DMS79 (cell line): ENCODE data around the gene CD207.
A peak's percentile ranks its signal among the peaks of the same experiment; 100 is the strongest.
"Not testable (repeated sequence)": the region's sequence is repeated elsewhere in the genome, so short reads cannot be mapped to it uniquely, and the experiment has no call there.

Source experiments
- DNase-seq: peaks from one replicate; lab custom pipeline; 2025; lab: John Stamatoyannopoulos, UW

Gene CD207

GRCh38 chr2:70835643-70836042 lies at the start of gene CD207:
CD207 (minus strand) TSS chr2:70835816; CDS start chr2:70835776, 40 bp downstream.
- DNase-seq: no peak

- not testable (repeated sequence) for DNase-seq
Observed at GRCh38 chr2:70878543-70878942, 42.9 kb upstream of the CD207 start.

GRCh38 chr2:70876138-70876537 lies 40.5 kb upstream of the CD207 start:
- not testable (repeated sequence) for DNase-seq

GRCh38 chr2:70873541-70873940 lies 37.9 kb upstream of the CD207 start:
- DNase-seq: no peak

- peak; percentile 55 for DNase-seq
Observed at GRCh38 chr2:70871398-70872211, 36.0 kb upstream of the CD207 start.

- DNase-seq: no peak
Observed at GRCh38 chr2:70870790-70871189, 35.2 kb upstream of the CD207 start.

- no peak for DNase-seq
Observed at GRCh38 chr2:70868970-70869369, 33.4 kb upstream of the CD207 start.

- peak; percentile 47 for DNase-seq
Observed at GRCh38 chr2:70861777-70862625, 26.4 kb upstream of the CD207 start.

- DNase-seq: no peak
Observed at GRCh38 chr2:70855667-70856066, 20.1 kb upstream of the CD207 start.

- DNase-seq: no peak
Observed at GRCh38 chr2:70854411-70854810, 18.8 kb upstream of the CD207 start.

- no peak for DNase-seq
Observed at GRCh38 chr2:70852824-70853223, 17.2 kb upstream of the CD207 start.

GRCh38 chr2:70851704-70852103 lies 16.1 kb upstream of the CD207 start:
- DNase-seq: no peak

GRCh38 chr2:70850925-70851324 lies 15.3 kb upstream of the CD207 start:
- no peak for DNase-seq

- no peak for DNase-seq
Observed at GRCh38 chr2:70842401-70842800, 6.8 kb upstream of the CD207 start.

- no peak for DNase-seq
Observed at GRCh38 chr2:70837980-70838925, 2.6 kb upstream of the CD207 start.

- no peak for DNase-seq
Observed at GRCh38 chr2:70834881-70835280, 735 bp downstream of the CD207 start.

GRCh38 chr2:70834106-70834505 lies 1.5 kb downstream of the CD207 start:
- DNase-seq: no peak

GRCh38 chr2:70833246-70833645 lies 2.4 kb downstream of the CD207 start:
- DNase-seq: no peak

GRCh38 chr2:70832386-70832785 lies 3.2 kb downstream of the CD207 start:
- DNase-seq: no peak

GRCh38 chr2:70831861-70832260 lies 3.8 kb downstream of the CD207 start:
- DNase-seq: no peak

- no peak for DNase-seq
Observed at GRCh38 chr2:70830366-70830765, 5.2 kb downstream of the CD207 start.

GRCh38 chr2:70829916-70830315 lies 5.7 kb downstream of the CD207 start:
- DNase-seq: no peak
